ENCODE data around the gene FANCC.
A peak's percentile ranks its signal among the peaks of the same experiment; 100 is the strongest.

FANCC gene

DNA sequence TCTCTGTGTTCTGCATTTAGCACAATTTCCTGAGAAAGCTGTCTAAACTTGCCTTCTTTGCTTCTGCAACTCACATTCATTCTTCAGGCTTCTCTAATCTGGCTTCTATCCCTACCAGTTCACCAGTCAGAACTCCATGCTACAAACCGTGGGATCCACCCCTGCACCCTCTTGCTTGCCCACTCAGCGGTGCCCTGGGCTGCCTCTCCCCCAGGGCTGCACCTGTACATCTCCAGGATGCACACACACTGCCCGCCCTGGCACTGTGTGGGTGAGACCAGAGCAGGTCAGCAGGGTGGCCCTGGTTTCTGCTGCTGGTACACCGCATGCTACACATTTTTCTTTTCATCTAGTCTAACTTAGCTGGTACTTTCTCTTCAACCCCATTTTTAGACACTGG is 127.1 kb downstream of the FANCC start:
- DNase-seq (ENCODE audit: low read depth, low spot score), result no peak

DNA sequence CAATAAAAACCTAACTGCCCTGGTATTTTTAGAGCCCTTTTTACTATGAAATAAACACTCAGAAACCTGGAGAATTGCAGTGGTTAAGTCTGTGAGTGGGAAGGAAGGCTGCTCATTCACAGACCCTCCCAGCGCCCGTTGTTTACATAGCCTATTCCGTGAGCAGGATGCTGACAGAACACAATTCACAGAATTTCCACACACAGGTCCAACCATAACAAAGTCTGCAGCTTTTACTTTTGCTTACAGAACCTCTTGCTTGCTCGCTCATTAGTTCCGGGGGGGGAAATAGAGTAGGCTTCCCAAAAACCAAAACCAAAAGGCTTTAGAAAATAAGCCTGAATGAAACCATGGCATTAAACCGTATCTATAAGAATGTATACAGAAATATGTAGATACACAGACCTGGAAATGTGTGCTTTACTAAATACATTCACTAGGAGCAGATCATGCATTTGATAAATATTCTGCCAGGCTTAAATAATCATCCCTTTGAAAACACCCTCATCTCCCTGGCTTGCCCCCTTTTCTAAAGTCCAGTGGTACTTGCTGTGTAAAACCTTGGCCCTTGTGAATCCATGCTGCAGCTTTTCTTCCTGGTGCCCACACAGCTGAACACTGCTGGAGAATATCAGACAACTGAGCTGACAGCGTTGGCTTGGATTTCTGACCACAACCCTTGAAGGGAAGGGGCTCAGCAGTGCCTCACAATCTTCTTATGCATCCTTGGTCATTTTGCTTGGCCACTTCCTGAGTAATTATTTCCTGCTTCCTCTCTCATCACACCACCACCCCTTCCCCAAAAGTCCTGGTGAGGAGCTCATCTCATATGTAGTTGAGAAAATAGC is 128.0 kb downstream of the FANCC start:
- no peak for DNase-seq (ENCODE audit: low read depth, low spot score)

DNA sequence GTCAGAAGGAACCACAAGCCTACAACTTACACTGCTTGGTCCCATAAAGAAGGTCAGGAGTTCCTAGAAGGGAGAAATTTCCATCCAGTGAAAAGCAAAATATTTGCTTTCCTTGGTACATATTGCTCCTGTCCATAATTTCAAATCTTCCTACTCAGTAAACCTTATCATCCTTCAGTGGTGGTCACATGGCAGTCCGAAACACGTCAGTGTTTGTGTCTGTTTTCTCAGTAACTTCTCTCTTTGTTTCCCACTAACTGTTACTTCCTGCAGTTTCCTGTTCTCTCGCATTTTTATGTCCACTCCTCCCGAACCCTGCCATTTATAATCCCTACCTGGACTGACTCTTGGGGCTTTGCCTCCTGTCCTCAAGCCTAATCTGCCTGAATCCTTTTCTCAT is 129.1 kb downstream of the FANCC start:
- no peak for DNase-seq (ENCODE audit: low read depth, low spot score)

DNA sequence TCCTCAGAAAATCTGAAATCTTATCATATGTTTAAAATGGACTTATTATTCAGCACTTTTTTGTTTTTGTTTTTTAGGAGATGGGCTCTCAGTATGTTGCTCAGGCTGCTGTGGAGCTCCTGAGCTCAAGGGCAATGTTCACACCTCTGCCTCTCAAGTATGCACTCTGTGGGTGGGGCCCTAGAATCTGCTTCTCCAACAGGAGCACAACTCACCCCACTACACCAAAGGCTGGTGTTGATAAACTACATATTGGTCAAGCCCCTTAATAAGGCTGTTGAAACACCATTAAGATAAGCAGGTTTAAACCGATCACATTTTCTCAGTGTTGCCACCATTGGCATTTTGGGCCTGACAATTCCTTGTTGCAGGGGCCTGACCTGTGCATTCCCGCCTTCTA is 131.6 kb downstream of the FANCC start:
- DNase-seq (ENCODE audit: low read depth, low spot score), result no peak

DNA sequence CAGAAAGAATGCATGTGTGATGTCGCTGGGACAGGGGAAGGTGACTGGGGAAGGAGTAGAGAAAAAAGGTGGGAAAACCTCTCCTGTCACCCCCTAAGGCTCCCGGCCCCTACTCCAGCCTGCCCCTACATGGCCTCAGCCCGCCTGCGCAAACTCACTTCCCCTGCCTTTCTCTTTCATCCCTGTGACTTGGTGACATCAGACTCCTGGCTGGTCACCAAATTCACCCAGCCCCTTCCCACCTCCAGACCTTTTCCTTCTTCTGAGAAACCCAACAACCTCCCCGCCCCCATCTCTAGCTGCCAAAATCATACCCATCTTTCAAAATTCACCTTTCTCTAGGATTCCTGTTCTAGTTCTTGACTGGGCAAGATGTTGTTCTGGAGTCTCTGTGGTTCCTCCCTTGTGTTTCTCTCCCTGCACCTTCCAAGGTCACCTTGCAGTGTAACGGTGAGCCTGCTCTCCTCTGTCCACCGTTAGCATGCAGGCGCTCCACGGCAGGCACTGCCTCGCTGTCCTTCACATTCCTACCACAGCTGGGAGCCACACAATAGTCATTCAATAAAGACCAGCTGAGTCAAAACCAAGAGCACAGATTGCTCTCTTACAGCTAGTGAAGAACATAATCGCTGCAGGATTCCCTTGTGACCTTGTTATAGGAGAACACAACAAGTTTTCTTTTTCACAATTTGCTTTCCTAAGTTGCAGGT is 134.5 kb downstream of the FANCC start:
- DNase-seq (ENCODE audit: low read depth, low spot score), result peak; percentile 75

DNA sequence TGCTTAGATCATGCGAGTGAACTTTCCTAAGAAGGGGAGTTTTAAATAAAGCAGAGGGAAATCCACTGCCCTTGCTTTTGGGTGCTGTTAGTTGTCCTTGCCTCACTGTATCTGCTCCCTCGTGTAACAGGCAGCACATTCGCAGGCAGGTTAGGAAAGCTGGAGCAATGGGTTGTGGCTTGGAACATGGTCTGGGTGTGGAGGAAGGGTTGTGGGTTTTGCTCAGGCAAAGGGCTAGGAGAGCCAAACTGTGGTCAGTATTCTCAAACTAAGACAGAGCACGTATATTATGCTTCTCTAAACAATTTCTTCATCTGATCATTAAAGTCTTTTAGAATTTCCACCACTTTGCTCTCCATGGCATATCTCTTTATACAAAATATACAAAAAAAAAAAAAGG is 135.7 kb downstream of the FANCC start:
- DNase-seq (ENCODE audit: low read depth, low spot score), result no peak

DNA sequence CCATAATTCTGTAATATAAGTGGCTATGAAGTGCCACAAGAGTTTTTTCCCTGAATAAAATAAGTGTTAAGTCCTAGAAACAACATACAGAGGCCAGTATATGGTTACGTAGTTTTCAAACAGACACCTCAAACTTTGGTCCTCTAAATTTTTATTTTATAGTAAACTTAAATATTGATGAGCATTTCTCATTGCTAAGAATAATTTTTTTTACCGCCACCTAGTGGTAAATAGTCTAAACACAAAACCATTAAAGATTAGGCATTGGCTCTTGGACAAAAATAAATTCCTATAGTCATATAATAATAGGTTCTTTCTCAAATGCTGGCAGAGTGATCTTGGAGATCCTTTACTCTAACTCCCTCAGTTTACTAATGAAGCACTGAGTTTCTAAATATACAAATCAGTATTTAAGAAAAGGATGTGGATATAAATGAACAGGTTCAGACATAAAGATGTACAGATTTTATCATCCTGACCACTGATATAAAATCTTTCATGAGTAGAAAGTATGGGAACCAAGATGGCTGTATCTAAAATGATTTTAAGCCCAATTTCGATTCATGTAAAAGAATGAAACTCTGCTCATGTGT is 136.2 kb downstream of the FANCC start:
- no peak for DNase-seq (ENCODE audit: low read depth, low spot score)

DNA sequence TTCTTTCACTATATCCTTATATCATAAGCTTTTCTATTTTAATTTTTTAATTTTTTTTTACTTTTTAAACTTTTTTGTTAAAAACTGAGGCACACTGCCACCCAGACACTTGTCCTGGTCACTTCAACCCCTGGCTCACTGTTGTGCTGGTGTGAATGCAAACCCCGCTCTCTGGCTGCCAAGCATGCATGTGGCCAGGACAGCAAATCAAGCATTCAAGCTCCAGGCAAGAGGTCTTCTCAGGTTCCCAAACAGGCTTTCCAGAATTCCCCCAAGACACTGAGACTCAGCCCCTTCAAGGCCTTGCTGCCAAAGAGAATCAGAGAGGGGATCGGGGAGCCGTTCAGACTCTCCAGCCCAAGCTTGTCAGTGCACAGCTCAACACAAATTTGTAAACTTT is 139.9 kb downstream of the FANCC start:
- peak; percentile 53 for DNase-seq (ENCODE audit: low read depth, low spot score)

DNA sequence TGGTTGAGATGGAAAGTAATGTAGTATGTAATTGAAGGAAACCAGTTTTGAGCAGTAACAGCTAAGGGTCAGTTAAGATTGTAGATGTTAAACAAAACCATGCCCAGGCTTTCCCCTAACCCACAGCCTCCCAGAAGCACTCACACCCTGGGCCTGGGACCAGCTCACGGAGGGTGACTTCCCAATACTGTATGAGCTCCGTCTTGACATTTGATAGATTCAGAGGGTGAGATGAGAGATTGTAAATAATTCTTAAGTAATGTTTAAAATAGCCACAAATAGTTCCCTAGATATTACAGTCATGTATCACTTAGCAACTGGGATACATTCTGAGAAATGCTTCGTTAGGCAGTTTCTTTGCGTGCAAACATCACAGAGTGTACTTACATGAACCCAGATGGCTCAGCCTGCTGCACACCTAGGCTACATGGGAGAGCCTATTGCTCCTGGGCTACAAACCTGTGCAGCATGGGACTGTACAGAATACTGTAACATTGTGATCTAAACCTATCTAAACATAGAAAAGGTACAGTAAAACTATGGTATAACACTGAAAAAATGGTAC is 140.7 kb downstream of the FANCC start:
- DNase-seq (ENCODE audit: low read depth, low spot score), result no peak

DNA sequence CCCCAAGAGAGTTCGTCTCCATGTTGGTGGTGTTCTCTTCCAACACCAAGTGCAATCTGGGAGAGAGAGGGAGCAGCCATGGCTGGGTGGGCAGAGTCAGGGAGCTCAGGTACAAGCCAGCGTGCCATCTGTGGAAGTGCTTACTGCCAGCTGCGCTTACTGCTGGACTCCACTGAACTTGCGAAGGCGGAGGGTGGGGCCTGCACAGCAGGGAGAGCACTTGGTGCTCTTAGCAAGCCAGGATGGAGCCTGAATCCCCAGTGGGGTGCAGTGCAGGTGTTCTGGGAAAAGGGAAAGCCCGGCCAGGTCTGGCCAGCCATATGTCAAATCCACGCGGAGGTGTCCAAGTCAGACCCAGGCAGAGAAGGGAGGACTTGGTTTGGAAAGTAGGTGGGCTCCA is 142.0 kb downstream of the FANCC start:
- DNase-seq (ENCODE audit: low read depth, low spot score), result no peak

DNA sequence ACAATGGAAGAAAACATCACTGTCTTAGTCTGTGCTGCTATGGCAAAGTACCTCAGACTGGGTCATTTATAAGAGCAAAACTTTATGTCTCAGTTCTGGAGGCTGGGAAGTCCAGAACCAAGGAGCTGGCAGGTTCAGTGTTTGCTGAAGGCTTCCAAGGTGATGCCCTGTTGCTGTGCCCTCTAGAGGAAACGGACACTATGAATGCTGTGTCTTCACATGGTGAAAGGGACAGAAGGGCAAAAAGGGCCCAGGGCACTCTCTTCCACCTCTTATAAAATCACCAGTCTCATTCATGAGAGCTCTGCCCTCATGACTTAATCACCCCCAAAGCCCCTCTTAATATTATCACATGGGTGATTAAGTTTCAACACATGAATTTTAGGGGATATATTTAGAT is 143.5 kb downstream of the FANCC start:
- no peak for DNase-seq (ENCODE audit: low read depth, low spot score)

DNA sequence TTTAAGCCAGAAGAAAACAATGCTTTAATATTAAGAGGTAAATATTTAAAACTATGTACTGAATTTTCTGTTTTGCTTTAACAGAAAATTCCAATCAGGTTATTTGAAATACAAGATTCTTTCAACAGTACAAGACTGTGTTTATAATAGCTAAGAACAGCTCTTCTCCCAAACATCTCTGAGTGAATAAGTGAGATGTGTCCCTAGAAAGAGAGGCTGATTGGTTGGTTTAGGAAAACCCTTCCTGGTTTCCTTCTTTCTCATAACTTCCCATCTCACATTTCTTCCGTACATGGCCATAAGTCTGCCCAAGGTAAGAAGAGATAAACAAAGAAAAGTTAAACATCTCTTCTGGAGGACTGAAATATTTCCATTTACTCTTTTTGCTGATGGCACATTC is 145.9 kb downstream of the FANCC start:
- no peak for DNase-seq (ENCODE audit: low read depth, low spot score)

DNA sequence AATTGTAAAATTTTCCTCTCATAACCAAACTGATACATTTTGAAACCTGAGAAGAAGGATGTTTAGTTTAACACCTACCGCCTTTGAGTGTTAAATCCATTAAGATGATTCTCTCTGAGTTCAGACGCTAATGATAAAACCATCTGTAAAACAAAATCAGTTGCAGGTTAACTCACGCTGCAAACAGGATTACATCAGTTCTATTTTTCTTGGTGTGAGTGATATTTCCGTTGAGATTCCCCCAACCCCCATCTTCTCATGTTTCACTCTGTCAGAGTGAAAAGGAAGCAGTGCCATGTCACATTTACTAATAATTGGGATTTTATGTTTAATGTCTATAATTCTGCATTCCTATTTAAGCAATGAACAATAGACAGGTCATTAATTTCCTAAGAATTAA is 146.5 kb downstream of the FANCC start:
- no peak for DNase-seq (ENCODE audit: low read depth, low spot score)

DNA sequence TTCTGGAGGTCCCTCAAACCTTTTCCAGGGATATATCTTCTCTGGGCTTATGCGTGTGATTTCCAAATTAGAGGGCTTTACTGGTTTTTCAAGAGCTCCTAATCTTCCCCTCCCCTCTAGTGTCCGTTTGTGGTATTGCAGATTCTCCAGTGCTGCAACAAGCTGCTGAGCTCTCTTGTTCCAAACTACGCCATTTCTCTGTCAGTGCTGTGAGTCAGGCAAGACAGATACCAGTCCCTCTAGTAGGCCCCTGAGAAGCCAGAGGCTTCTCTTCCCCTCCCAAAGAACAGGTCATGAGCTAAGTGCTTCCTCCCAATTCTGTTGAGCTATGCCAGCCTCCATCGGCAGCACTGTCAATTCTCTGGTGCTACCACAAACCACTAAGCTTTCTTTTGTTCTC is 149.5 kb downstream of the FANCC start:
- DNase-seq (ENCODE audit: low read depth, low spot score), result peak; percentile 93

DNA sequence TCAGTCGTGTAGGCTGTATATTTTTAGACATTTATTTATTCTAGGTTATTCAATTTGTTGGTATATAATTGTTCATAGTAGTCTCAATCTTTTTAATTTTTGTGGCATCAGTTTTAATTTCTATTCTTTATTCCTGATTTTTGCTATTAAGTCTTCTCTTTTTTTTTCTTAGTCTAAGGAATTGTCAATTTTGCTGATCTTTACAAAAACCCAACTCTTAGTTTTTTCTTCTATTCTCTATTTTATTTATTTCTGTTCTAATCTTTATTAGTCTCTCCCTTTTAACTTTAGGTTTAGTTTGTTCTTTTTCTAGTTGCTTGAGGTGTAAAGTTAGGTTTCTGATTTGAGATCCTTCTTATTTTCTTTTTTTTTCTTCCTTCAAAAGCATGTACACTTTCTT is 152.5 kb downstream of the FANCC start:
- no peak for DNase-seq (ENCODE audit: low read depth, low spot score)

DNA sequence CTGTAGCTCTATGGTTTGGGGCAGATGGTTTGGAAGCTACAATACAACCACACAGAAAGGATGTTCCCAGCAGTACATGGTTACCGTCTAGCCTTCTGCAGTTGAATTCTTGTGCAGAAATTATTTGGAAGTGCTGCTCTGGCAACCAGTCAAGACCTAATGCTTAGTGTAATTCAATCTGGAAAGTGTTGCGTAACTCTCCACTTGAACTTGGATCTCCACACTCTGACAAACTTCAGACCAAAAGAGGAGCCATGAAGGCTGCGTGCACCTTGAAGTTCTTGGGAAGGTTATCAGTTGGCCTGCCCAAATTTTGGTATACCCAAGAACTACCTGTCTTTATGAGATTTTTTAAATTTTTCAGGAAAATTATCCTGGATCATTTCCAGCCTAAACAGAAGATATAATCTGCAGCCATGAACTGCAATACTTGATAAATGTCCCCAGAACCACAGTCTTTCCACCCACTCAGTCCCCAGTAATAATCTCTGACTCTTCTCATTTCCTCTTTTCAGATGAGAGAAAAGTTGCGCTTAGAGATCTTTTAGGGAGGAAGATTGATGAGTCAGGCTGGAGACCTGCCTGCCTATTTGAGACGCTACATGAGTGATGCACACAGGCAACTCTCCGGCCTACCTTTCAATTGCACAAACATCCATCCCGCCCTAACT is 159.9 kb downstream of the FANCC start:
- no peak for DNase-seq (ENCODE audit: low read depth, low spot score)

DNA sequence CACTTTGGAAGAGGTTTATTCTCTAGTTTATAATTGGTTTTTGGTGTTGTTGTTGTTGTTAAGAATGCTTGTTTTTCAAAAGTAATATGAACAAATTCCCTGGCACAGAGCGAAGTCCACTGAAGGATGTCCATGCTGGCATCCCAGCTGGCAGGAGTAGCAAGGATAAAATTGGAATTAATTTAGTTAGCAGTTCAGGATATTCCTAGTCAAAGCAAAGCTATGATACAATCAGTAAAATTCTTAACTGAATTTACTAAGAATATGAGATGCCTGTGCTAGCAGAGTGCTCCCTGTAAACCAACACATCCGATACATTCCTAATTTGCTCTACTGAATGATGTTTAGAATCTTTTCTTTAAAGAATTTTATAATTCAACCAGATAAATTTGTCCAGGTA is 161.4 kb downstream of the FANCC start:
- DNase-seq (ENCODE audit: low read depth, low spot score), result no peak

DNA sequence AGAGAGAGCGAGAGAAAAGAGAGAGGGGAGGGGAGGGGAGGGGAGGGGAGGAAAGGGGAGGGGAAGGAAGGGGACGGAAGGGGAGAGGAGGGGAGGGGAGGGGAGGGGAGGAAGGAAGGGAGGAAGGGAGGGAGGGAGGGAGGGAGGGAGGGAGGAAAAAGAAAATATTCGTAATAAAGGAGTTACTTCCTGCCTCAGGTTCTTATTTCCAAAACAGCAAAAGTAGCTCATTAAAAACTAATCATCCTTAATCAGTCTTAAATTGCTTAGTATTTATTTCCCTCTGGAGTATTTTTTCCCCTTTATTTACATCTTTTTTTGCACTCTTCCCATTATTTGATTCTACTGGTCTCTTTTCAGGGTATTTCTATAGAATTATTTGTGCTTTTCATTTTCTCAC is 162.3 kb downstream of the FANCC start:
- no peak for DNase-seq (ENCODE audit: low read depth, low spot score)

DNA sequence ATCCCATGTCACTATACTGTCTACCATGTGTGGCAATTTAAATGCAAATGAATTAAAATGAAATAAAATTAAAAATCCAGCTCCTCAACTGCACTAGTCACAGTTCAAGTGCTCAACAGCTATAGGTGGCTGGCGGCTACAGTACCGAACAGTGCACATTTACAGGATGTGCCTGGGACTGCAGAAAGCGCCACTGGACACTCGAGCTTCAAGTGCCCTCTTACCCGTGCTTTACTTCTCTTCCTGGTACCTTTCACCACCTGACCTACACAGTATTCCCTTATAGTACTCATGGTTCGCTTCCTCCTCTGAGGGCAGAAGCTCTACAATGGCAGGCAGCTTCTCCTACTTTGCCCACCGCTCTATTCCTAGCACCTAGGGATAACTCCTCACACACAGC is 166.6 kb downstream of the FANCC start:
- DNase-seq (ENCODE audit: low read depth, low spot score), result no peak

DNA sequence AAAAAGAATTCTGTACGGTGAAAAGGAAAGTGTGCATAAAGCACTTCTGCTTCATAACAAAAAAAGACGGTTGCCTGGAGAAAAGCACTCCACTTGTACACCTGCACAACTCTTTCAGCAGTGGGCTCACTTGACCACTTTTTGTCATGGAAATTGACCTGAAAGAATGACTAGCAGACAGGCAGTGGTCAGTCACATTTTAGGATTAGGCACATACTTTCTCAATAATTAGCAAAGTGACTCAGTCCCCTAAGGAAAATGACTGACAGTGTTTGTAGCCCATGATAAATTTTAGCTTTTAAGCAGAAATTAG is 169.3 kb downstream of the FANCC start:
- DNase-seq (ENCODE audit: low read depth, low spot score), result no peak

DNA sequence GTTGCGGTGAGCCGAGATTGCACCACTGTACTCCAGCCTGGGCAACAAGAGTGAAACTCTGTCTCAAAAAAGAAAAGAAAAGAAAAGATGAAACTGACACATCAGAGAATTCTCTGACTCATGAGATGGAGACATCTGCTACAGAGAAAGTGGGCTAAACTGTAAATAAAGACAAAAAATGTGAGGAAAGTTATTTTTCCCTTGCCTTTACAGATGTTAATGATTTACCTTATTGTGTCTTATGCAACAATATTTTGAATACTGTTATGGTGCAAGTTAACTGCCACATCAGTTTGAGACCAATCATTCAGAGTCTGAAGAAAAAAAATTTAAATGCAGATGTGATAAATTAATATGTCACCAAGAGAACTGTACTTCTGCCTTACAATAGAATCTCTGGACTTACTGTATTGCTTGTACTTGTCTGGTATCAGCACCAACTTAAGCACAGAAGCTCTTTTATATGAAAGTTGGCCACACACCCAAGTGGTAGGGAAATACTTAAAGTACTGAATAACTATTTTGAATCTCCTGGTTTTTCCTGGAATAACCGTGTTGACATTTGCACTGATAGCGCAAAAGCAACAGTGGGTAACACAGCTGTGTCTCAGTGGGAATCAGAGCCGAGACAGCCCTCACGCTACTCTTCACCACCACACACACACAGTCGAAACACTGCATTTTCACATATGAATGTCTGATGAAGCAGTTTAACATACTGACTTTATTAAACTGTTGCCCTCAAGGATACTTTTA is 169.9 kb downstream of the FANCC start:
- DNase-seq (ENCODE audit: low read depth, low spot score), result no peak

Measured in ELF-1 (cell line).